NCI-H128 (cell line): ENCODE measurements around the gene SEPTIN5.

Experiments used
- DNase-seq: peaks from one replicate; lab custom pipeline; 2025; ENCODE audit not compliant: unreplicated experiment; lab: John Stamatoyannopoulos, UW

The SEPTIN5 gene

GRCh38 chr22:19704355-19705015 is 9.8 kb upstream of the SEPTIN5 start:
- no peak for DNase-seq

DNA sequence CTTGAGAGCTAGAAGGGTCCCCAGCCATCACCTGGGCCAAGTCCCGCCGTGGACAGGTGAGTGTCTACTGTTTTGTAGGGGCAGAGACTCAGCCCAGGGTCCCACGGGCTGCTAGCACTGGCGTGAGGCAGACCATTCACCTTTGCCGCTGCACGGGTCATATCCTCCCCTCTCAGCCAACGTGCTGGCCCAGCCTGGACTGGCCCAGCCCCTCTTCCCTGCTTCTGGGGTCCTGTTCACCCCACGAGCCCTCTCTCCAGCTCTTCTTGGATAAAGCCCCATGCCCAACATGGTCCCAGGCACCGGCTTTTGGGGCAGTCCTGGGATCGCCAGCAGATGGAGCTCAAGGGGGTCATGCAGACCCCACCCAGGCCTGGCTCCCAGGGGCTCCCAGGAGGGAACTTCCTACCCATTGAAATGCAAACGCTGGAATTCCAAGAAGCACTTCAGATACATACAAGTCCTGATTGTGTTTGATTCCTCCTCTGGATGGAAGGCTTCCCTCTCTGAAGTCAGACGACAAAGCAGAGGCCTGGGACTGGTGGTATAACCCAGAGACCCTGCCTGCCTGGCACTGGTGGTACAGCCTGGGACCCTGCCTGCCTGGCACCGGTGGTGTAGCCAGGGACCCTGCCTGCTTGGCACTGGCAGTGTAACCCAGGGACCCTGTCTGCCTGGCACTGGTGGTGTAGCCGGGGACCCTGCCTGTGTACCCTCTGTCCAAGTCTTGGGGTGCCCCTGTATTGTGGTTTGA is 8.9 kb upstream of the SEPTIN5 start:
- DNase-seq = no peak

- DNase-seq = no peak
These were observed 7.6 kb upstream of the SEPTIN5 start for GRCh38 chr22:19706661-19707151.

- DNase-seq = no peak
These were observed 6.7 kb upstream of the SEPTIN5 start for GRCh38 chr22:19707347-19708290.

DNA sequence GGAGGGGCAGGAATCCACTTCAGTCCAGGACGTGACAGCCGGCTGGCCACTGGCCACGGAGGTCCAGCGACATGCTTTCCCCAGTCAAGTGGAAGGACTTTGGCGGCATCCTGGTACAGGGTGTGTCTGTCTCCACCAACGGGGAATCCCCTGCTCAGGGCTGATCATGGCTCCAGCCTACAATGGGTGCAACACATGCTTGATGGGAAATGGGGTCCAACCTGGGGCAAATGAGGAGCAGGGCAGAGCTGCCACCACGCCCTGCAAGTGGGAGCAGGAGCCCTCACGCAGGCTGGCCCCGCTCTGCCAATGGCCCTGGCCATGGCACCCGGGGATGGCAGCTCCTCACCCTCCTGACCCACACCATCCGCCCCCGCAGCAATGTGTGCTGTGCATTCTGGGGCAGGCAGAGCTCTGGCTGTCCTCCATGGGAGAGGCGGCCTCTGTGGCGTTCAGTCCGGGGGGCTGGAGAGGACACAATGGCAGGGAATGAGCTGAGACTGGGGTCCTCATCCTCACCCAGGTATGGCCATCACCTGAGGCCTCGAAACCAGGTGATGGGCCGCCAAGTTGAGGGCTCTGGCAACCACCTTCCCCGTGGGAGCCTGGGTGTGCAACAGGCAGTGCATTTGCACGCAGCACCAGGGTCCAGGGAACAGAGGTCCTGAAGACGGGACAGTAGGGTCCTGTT is 5.8 kb upstream of the SEPTIN5 start:
- DNase-seq = no peak

DNA sequence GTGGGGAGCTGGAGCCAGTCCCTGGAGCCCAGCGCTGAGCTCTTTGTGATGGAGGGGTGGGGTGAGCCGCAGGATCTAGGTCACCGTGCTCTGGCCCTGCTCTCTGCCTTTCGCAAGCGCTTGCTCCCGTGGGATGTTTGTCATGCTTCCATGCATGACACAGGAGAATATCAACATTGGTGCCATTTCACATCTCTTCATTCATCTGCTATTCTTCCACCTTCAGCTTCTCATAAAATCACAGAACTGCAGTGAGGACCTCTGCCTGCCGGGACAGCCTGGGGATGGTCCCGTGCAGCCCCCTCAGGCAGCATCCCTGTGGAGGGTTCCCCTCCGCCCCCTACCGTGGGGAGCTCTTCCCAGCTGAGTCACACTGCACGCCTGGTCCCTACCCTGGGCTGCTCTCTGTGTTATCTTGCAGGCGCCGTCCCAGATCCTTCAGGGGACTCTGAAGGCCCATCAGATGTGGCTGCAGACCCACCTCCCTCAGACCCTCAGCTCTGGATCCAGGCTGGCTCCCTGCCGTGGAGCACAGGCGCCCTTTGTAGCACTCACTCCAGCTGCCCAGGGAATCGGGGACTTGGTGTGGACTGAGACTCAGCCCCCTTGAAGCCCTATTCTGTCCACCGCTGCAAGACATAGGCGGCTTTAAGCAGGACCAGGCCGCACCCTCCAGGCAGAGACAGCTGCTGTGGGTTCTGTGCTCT is 5.1 kb upstream of the SEPTIN5 start:
- DNase-seq = no peak

GRCh38 chr22:19710020-19710768 is 4.1 kb upstream of the SEPTIN5 start:
- no peak for DNase-seq

DNA sequence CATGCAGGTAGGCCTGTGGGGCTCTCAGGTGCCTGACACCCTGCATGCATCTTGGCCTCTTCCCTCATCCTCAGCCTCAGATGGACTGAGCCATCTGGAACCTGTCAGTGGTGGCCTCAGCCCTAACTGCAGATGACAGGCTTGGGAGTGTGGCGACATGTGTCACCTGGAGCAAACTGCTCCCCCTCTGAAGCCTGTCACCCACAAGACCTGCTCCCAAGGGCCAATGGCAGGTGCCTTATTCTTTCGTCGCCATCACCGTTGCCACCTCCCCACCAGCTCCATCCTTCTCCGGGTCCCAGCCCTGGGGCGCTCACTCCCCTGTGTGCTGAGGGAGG is 3.6 kb upstream of the SEPTIN5 start:
- DNase-seq = no peak

DNA sequence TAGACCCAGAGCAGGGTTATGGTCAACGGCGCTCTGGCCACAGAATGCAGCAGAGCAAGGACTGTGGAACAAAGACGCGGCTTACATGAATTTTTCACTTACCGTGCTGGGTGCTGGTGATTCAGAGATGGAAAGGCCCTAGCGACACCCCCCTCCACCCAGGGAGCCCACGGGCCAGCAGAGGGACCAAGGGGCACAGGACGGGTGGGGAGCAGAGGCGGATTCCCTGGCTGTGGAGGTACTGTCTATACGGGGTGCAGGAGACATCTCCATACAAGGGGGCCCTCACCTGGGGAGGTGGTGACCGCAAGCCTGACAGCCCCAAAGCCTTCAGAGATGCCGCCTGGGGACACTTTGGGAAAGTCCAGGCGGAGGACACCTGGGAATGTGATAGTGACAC is 1.1 kb upstream of the SEPTIN5 start:
- DNase-seq = no peak

DNA sequence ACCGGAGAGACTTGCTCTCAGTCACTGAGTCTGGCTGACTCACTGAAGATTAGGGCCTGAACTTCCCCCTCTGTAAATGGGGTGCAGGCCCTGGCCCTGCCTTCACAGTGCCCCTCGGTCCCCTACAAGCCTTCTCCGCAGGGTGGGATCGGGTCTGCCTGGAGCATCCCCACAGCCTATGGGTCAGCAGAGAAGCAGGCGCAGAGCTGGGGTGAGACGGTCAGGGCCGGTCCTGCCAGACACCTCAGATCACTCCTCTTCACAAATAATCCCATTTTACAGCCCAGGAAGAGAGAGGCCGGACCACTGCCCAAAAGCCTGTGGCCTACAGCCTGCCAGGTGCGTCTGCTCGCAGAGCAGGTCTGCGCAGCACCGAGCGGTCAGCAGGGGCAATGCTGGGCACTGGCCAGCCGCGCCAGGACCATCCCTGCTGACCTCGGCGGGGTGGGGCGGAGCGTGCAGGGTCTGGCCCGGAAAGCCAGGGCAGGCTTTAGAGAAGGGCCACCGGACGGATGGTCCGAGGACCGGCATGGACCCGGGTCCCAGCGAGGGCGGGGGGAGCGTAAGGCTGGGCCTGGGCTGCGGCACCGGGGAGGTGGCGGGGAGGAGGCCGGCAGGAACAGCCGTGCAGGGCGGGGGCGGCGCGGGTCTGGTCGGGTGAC is 522 bp upstream of the SEPTIN5 start:
- no peak for DNase-seq

DNA sequence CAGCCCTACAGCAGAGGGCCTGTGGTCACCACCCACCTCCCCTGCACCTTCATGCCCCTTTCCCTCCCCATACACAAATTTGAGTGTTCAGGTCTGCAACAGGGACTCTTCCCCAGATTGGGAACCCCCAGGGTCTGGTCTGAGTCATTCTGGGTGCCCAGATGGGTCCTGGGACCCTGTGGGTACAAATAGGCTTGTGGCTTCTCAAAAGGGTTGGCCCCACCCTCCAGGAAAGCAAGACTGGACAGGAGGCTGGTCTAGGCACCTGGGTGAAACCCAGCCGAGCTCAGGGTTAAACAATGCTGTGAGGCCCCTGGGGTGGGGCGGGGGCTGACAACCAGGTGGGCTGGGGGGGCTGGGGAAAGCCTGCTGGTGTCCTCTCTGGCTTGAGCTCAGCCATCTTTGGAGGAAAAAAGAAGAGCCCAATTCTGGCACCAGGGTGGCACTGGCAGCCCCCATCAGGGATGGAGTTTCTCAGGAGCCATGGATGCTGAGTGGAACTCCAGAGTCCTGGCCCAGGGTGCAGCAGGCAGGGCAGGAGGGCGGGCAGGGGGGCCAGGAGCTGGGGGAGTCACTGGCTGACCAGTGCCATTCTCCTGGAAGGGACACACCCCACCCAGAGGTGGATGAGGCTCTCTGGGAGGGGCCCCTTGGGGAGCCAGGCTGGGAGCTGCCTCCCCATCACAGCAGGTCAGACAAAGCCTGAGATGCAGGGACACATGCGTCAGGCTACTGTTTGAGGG is 1.1 kb downstream of the SEPTIN5 start:
- no peak for DNase-seq

GRCh38 chr22:19716041-19716828 is 1.9 kb downstream of the SEPTIN5 start:
- DNase-seq = no peak

GRCh38 chr22:19716829-19717105 is 2.5 kb downstream of the SEPTIN5 start:
- DNase-seq = no peak

- no peak for DNase-seq
These were observed 2.9 kb downstream of the SEPTIN5 start for GRCh38 chr22:19717181-19717580.

- no peak for DNase-seq
These were observed 3.6 kb downstream of the SEPTIN5 start for GRCh38 chr22:19717691-19718455.

DNA sequence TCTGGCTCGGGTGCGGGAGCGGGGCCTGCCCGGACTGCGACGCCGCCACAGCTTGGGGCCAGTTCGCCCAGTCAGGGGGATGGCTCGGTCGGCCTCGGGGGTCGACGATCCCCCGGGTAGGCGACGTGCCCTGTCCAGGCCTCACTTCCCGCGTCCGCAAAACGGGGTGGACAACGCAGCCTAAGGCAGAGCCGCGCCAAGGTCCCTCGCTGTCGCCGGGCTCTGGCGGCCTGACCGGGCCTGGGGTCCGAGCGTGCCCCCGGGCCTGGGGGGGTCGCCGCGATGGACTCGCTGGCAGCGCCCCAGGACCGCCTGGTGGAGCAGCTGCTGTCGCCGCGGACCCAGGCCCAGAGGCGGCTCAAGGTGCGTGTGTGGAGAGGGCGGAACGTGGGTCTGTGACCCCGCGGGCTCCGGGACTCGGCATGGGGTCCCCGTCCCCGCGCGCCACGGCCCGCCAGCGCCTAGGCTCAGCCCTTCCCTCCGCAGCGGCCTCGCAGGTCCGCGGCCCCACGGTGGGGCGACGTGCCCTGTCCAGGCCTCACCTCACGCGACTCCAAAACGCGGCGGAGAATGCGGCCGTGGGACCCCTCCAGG is 4.2 kb downstream of the SEPTIN5 start:
- DNase-seq = no peak

- DNase-seq = no peak
These were observed 4.8 kb downstream of the SEPTIN5 start for GRCh38 chr22:19719050-19719482.
